Measurements from ENCODE around the gene CCDC81.

Gene CCDC81

DNA sequence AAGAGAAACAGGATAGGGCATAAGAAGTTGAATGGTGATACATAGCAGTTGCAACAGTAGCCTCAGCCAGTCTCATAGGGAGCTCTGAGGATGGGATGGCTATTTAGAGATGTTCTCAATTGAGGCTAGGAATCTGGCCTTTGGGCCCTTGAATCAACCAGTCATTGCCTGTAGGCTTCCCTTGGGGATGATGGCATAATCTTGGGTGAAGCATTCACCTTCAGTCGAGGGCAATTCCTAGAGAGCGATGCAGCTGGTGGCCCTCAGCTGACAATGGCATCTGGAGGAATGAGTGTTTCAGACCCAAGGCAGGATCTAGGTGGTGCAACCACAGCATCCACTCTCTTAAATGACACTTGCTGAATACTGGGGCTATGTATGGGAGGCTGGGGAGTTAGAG is 61.0 kb downstream of the CCDC81 start:
- TF ChIP-seq CTCF (IDR thresholded peaks at IDR 0.05; ENCODE audit: borderline replicate concordance, insufficient read depth, low read depth, low read length): no peak
- no peak overlapping the region for H3K4me3 ChIP-seq (ENCODE audit: low read depth, low read length)

DNA sequence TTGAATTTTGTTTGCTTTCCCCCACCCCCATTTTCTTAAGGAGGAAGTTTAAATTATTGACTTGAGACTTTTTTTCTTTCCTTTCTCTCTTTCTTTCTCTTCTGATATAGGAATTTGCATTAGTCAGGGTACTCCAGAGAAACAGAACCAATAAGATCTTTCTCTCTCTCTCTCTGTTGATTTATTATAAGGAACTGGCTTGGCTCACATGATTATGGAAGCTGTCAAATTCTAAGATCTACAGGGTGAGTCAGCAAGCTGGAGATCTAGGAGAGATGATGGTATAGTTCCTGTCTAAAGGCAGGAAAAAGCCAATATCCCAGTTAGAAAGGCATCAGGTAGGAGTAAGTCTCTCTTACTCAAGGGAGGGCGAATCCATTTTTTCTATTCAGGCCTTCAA is 64.0 kb downstream of the CCDC81 start:
- no peak overlapping the region for H3K4me3 ChIP-seq (ENCODE audit: low read depth, low read length)
- no peak for TF ChIP-seq CTCF (IDR thresholded peaks at IDR 0.05; ENCODE audit: borderline replicate concordance, insufficient read depth, low read depth, low read length)

GRCh38 chr11:86440305-86440716 is 65.6 kb downstream of the CCDC81 start:
- H3K4me3 ChIP-seq (ENCODE audit: low read depth, low read length): no peak overlapping the region
- no peak for TF ChIP-seq CTCF (IDR thresholded peaks at IDR 0.05; ENCODE audit: borderline replicate concordance, insufficient read depth, low read depth, low read length)

- H3K4me3 ChIP-seq (ENCODE audit: low read depth, low read length): no peak overlapping the region
- TF ChIP-seq CTCF (IDR thresholded peaks at IDR 0.05; ENCODE audit: borderline replicate concordance, insufficient read depth, low read depth, low read length): no peak
These were observed 66.2 kb downstream of the CCDC81 start for GRCh38 chr11:86440843-86441242.

GRCh38 chr11:86442420-86442819 is 67.7 kb downstream of the CCDC81 start:
- no peak overlapping the region for H3K4me3 ChIP-seq (ENCODE audit: low read depth, low read length)
- no peak for TF ChIP-seq CTCF (IDR thresholded peaks at IDR 0.05; ENCODE audit: borderline replicate concordance, insufficient read depth, low read depth, low read length)

GRCh38 chr11:86442827-86443226 is 68.1 kb downstream of the CCDC81 start:
- TF ChIP-seq CTCF (IDR thresholded peaks at IDR 0.05; ENCODE audit: borderline replicate concordance, insufficient read depth, low read depth, low read length): no peak
- H3K4me3 ChIP-seq (ENCODE audit: low read depth, low read length): no peak overlapping the region

- H3K4me3 ChIP-seq (ENCODE audit: low read depth, low read length): no peak overlapping the region
- no peak for TF ChIP-seq CTCF (IDR thresholded peaks at IDR 0.05; ENCODE audit: borderline replicate concordance, insufficient read depth, low read depth, low read length)
These were observed 68.7 kb downstream of the CCDC81 start for GRCh38 chr11:86443415-86443814.

Measured in GM12875 (cell line).